Hepatocyte (in vitro differentiated cells): ENCODE measurements around the gene PTPRD.

ENCODE experiments used
- CTCF ChIP-seq: fragments of 200-600 bp; sonication (generic); IDR thresholded peaks from 2 replicates; pipeline ENCODE4 v1.5.1; 2016; ENCODE audit warnings: antibody characterized with exemption, mild to moderate bottlenecking; ENCODE audit not compliant: poor library complexity
- EZH2 ChIP-seq: fragments of 200-600 bp; sonication (generic); IDR thresholded peaks from 2 replicates; pipeline ENCODE4 v1.6.1; 2016; ENCODE audit warnings: antibody characterized with exemption, mild to moderate bottlenecking, borderline replicate concordance

GRCh38 chr9:9783711-9784110, 829.1 kb downstream of the PTPRD start:
- TF ChIP-seq CTCF (no peak), EZH2 (no peak)
